ENCODE results near the gene OTOA.
"Not testable (repeated sequence)": the region's sequence is repeated elsewhere in the genome, so short reads cannot be mapped to it uniquely, and the experiment has no call there.

DNA sequence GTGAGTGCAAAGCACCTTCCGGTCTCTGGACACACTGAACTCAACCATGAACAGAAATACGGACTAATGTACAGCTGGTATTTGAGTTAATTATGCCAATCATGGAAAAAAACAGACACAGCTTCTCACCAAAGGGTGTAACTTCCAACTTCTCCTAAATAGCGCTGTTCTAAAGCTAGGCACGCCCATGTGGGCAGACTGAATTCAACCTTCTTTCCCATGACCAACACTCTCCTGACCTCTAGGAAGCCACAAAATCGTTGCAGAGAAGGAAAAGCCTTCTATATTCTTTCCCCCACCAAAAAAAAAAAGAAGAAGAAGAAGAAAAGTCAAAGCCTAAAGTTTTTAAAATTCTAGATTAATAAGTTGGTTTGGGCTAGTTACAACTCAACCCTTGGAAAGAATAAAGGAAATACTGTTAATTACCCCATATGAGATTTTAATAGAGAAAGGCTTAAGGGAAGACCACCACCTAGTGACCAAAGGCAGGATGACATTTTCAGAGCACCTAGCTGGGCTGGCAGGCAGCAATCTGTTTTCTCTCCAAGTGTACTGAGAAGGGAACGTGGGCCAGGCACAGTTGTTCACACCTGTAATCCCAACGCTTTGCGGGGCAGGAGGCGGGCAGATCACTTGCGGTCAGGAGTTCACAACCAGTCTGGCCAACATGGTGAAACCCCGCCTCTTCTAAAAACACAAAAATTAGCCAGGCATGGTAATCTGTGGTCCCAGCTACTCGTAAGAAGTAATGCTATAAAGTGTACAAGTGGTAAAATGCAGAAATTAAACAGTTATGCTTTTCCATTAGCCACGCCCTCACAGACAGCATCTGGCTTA, 138.0 kb downstream of the OTOA start:
- not testable (repeated sequence) for TF ChIP-seq POLR2AphosphoS5 (IDR thresholded peaks at IDR 0.05; ENCODE audit: borderline replicate concordance, low read depth, low read length); EZH2 (IDR thresholded peaks at IDR 0.05)

Measured in SK-N-MC (cell line).